NCI-H510A (cell line): ENCODE results near the gene CENPQ.
A peak's percentile ranks its signal among the peaks of the same experiment; 100 is the strongest.

ENCODE experiments used
- DNase-seq: peaks from one replicate; lab custom pipeline; 2025; lab: John Stamatoyannopoulos, UW

CENPQ gene

DNA sequence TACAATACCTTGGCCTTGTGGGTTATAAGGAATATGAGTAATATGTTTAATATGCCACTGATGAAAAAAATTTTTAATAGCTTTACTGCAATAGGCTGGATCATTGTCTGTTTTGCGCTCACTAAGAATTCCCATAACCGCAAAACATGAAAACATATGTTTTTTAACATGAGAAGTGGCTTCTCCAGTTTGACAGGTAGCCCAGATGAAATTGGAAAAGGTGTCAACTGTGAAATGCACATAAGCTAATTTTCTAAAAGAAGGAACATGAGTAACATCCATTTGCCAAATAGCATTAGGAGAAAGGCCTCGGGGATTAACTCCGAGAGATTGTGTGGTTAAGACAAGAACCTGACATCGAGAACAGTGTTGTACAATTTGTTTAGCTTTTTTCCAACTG, 41.5 kb downstream of the CENPQ start:
- DNase-seq: no peak

GRCh38 chr6:49506569-49507111, 43.5 kb downstream of the CENPQ start:
- no peak for DNase-seq

- DNase-seq: no peak
These were observed 46.2 kb downstream of the CENPQ start for GRCh38 chr6:49509342-49509741.

- no peak for DNase-seq
These were observed 50.2 kb downstream of the CENPQ start for GRCh38 chr6:49513153-49513989.

DNA sequence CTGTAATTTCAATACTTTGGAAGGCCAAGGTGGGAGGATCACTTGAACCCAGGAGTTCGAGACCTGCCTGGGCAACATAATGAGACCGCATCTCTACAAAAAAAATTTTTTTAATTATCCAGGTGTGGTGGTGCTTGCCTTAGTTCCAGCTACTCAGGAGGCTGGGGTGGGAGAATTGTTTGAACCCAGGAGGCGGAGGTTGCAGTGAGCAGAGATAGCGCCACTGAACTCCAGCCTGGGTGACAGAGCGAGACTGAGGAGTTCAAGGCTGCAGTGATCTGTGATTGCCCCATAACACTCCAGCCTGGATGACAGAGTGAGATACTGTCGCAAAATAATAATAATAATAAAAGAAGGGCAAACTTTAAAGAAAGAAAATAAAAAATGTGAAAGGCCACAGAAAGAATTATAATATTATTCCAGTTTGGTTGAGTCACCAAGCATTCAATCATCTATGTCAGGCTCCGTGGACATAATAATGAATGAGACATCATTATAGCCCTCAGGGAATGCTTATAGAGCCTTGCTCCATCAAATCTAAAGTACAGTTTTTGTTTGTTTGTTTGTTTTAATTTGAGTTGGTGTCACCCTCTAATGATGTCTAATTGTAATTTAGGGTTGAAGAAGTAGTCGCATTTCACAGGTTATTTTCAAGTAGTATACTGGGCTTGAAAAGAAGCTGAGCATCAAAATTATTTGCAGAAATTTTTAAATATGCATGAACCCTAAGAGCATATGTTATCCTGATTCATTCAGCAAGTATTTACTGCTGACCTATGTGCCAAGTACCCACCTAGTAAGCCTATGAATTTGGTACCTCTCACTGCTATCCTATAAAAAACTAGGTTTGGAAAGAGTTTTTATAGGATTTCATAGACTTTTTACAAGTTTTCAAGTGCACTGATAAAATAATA, 51.7 kb downstream of the CENPQ start:
- DNase-seq: no peak

DNA sequence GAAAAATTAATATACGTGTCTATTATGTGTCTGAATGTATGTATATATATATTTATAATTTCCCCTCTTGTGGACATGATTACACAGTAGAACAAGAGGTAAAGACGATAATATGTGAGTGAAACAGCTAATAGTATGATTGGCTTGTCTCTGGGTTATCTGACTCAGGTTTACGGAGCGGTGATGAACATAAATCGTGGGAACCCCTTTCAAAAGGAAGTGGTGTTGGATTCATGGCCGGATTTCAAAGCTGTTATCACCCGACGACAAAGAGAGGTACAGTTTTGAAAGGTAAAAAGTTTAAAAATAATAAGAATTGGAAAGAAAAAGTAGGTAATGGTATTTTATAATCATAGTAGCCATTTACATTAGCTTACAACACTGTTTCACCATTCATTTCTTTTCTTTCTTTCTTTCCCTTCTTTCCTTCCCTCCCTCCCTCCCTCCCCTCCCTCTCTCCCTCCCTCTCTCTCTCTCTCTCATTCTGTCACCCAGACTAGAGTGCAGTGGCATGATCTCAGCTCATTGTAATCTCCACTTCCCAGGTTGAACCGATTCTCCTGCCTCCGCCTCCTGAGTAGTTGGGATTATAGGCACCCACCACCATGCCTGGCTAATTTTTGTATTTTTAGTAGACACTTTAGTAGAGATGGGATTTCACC, 52.4 kb downstream of the CENPQ start:
- no peak for DNase-seq

- no peak for DNase-seq
These were observed 53.0 kb downstream of the CENPQ start for GRCh38 chr6:49516147-49516505.

DNA sequence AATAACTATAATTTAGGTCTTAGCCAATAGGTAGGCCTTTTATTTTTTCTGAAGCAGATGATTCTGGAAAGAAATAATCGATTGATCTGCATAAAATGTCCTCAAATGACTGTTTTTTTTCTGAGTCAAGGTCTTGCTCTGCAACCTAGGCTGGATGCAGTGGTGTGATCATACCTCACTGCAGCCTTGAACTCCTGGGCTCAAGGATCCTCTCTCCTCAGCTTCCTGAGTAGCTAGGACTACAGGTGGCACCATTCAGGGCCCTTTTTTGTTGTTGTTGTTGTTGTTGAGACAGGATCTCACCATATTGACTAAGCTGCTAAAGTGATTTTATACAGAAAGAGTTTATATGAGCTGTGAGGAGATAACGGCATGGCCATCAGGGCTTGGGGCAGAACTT, 54.7 kb downstream of the CENPQ start:
- DNase-seq: no peak

DNA sequence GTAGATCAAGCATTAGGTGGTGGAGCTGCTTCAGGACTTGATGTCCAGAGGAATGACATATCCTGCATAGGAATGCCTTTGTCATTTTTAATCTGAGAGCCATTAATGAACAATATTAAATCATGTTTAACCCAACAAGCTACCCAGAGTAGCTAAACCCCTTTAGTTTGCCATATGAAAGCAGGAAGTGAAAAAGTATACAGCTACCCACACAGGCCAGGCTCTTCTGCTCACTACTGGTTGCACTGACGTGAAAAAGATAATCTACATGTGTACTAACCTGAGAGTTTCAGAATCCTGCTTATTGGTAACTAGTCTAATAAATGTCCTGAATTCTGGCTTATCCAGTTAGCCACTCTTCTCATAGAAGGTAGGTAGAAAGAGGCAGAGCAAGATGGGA, 56.5 kb downstream of the CENPQ start:
- DNase-seq: no peak

DNA sequence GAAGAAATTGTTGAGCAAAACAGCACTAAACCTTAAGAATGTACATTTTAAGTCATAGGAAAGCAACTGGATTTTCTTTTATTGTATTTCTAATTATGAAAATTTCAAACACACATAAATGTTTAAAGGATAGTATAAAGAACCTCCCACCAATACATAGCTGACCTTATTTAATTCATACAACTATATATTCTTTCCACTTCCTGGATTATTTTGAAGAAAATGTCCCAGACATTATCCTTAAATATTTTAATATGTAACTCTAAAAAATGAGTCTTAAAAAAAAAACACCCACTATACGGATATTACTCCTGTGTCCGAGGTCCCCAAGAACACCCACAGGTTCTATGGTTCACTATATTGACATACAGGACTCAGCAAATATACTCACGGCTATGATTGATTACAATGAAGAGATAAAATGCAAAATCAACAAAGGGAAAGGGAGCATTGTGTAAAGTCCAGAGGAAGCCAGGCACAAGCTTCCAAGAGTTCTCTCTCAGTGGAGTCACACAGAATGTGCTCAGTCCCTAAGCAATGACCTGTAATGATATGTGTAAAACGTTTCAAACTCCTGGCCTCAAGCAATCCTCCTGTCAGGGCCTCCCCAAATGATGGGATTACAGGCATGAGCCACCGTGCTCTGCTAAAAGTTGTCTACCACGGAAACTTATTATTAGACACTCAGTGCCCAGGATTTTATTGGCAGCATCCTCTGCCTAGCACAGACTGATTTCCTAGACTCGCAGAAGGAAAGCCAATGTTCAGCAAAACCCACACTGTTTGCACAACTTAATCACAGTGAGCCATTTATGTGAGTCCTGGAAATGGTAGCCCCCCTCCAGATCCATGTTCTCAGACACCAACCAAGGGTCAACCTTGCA, 59.8 kb downstream of the CENPQ start:
- DNase-seq: peak; percentile 8

DNA sequence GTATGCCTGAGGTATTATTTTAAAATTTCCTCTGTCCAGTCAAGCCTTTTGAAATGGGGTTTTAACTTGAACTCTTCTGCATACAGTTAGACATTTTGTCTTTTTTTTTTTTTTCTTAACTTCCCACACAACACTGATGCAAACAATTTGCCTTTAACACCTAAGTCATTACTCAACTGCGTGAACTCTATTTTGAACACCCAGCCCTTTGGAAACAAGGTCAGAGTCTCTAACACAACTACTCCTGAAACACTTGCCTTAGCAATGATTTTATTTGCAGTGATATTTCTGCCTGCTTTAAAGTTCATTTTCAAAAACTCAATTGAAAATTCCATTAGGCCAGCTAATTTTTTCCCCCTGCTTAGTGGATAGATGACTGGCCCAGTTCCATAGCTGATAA, 60.7 kb downstream of the CENPQ start:
- DNase-seq: no peak

DNA sequence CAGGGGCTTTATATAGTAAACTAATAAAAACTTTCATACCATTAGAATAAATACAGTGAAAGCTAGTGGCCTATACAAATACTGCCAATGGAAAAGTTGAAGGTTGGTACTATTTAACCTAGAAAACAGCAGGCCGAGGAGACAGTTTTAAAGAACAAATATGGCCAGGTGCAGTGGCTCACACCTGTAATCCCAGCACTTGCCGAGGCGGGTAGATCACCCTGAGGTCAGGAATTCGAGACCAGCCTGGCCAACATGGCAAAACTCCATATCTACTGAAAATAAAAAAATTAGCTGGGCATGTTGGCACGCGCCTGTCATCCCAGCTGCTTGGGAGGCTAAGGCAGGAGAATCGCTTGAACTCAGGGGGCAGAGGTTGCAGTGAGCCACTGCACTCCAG, 61.4 kb downstream of the CENPQ start:
- DNase-seq: no peak

GRCh38 chr6:49526598-49526997, 63.4 kb downstream of the CENPQ start:
- no peak for DNase-seq

GRCh38 chr6:49527320-49527719, 64.2 kb downstream of the CENPQ start:
- no peak for DNase-seq

GRCh38 chr6:49528571-49528970, 65.4 kb downstream of the CENPQ start:
- DNase-seq: no peak

GRCh38 chr6:49530141-49530776, 67.1 kb downstream of the CENPQ start:
- DNase-seq: no peak

DNA sequence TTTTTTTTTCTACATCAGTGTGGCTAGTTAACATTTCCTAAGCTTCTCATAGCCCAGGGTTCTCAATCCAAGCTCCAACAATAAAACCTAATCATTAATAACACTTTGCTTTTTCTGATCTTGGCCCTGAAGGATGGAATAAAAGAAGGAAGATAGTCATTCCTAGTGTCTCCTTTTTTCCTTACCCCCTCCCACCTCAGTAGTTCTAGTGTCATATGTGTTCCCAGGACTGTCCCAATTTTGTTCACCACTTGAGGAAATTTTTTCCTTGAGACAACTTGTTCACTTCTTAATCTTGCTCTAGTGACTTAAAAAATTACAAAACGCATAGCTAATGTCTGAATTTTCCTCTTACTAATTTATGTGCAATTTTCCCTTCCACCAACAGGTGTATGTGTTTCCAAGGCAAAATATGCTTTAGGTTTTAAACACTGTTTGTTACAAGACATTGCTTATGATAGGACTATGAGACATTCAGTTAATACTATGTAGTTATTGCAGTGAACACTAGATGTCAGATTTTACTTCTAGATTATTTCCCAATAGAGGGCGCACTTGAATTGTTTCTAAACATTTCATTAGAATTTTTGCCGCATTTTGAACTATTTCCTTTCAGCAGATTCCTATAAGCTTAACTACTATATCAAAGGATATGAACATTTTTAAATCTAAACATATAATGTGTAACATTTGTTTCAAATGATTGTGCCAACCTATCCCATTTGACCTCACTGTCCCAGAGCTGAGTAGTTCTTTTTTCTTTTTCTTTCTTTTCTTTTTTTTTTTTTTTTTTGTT, 68.8 kb downstream of the CENPQ start:
- peak; percentile 28 for DNase-seq

- DNase-seq: no peak
These were observed 72.6 kb downstream of the CENPQ start for GRCh38 chr6:49535795-49536194.

GRCh38 chr6:49539102-49539501, 75.9 kb downstream of the CENPQ start:
- DNase-seq: no peak

- DNase-seq: no peak
These were observed 77.4 kb downstream of the CENPQ start for GRCh38 chr6:49540614-49541013.
